Ishikawa (cell line): ENCODE measurements around the gene HRG.

Experiments used
- CEBPB ChIP-seq: IDR thresholded peaks from 2 replicates; pipeline ENCODE4 v1.6.1; 2012
- EP300 ChIP-seq: IDR thresholded peaks from 2 replicates; pipeline ENCODE4 v1.6.1; 2012; ENCODE audit warnings: borderline replicate concordance
- MAX ChIP-seq: IDR thresholded peaks from 2 replicates; pipeline ENCODE4 v1.6.1; 2012
- REST ChIP-seq: IDR thresholded peaks from 2 replicates; pipeline ENCODE4 v1.6.1; 2012; ENCODE audit warnings: low read depth, mild to moderate bottlenecking
- TAF1 ChIP-seq: IDR thresholded peaks from 2 replicates; pipeline ENCODE4 v1.6.1; 2012; ENCODE audit warnings: low read depth, mild to moderate bottlenecking
- TEAD4 ChIP-seq: IDR thresholded peaks from 2 replicates; pipeline ENCODE4 v1.6.1; 2012
- USF1 ChIP-seq: IDR thresholded peaks from 2 replicates; pipeline ENCODE4 v1.6.1; 2012
- YY1 ChIP-seq: IDR thresholded peaks from 2 replicates; pipeline ENCODE4 v1.6.1; 2012; ENCODE audit warnings: low read depth

GRCh38 chr3:186664506-186664905, 1.3 kb upstream of the HRG start:
- TF ChIP-seq TAF1 = no peak
- TF ChIP-seq USF1 = no peak
- no peak for TF ChIP-seq EP300
- no peak for TF ChIP-seq REST
- no peak for TF ChIP-seq MAX
- no peak for TF ChIP-seq CEBPB
- no peak for TF ChIP-seq YY1
- TF ChIP-seq TEAD4 = no peak
